ENCODE measurements around the gene PEX5. TPM values are rescaled to one million over a fixed set of nuclear protein-coding genes. Genes with fewer than 3 reads are reported as not detected.
A peak's percentile ranks its signal among the peaks of the same experiment; 100 is the strongest.
"Not testable (repeated sequence)": the region's sequence is repeated elsewhere in the genome, so short reads cannot be mapped to it uniquely, and the experiment has no call there.

Gene PEX5
- total RNA-seq, 2 donors from 2014 or later = 25.4 to 35.2 TPM

DNA sequence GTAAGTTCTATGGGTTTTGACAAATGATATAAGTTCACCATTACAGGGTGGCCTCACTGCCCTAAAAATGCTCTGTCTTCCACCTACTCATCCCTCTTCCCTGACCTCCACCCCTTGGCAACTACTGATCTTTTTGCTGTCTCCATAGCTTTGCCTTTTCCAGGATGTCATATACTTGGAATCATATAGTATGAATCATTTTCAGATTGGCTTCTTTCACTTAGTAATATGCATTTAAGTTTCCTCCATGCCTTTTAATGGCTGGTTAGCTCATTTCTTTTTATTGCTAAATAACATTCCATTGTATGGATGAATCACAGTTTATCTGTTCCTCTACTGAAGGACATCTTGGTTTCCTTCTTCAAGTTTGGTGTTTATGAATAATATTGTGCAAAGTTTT, 14.0 kb upstream of the PEX5 start:
- no peak for ATAC-seq (replicated peaks in 1 of 2)
- H3K4me3 Mint-ChIP-seq = no peak overlapping the region

DNA sequence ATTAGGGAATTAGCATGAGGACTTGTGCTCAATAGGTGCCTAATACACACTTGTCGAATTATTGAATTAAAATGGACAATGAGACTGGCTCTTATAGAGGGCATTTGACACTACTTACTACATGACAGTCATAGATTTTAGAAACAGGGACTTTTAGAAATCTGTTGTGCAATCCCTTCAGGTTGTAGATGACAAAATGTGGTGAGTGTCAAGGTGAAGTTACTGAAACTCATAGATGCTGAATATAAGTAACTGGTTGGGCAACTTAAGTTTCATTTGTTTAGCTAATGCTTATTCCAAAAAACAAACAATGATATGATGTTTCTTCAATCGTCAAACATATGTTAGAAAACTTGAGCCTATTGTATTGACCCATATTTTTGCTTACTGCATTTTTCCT, 12.9 kb upstream of the PEX5 start:
- Mint-ChIP-seq H3K27me3 (ENCODE audit: low read depth) (peaks cover 50% of the 10 kb centered on the region), H3K9me3 (peaks cover 6 to 8% of the 10 kb centered on the region in 2 donors), H3K4me1 (ENCODE audit: low read depth) (no peaks in the 10 kb centered on the region), H3K36me3 (ENCODE audit: insufficient read depth in 2 of 2) (no peaks in the 10 kb centered on the region), H3K4me3 (no peak overlapping the region), H3K27ac (no peak overlapping the region)
- DNase-seq (no peak), ATAC-seq (replicated peaks in 1 of 2) (no peak)

More for the DNA sequence above, 14.0 kb upstream of the PEX5 start:
- H3K36me3 Mint-ChIP-seq (ENCODE audit: insufficient read depth in 2 of 2) = peaks cover 0 to 2% of the 10 kb centered on the region in 2 donors
- no peak overlapping the region for H3K27ac Mint-ChIP-seq
- no peaks in the 10 kb centered on the region for H3K4me1 Mint-ChIP-seq (ENCODE audit: low read depth)
- peaks cover 6 to 10% of the 10 kb centered on the region in 2 donors for H3K9me3 Mint-ChIP-seq
- peaks cover 50% of the 10 kb centered on the region for H3K27me3 Mint-ChIP-seq (ENCODE audit: low read depth)
- DNase-seq = no peak

DNA sequence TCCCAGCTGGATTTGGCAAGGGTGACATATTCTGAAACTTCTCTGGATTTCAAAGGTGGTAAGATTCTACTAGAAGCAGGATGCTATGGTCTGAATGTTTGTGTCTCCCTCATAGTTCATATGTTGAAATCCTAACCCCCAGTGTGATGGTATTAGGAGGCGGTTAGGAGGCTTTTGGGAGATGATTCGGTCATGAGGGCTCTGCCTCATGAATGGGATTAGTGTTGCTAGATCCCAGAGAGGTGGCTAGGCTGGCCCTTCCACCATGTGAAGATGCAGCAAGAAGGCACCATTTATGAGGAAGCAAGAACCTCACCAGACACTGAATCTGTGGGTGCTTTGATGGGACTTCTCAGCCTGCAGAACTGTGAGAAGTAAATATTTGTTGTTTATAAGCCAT, 11.0 kb upstream of the PEX5 start:
- Mint-ChIP-seq H3K4me3 (no peak overlapping the region), H3K27ac (no peak overlapping the region), H3K27me3 (ENCODE audit: low read depth) (peaks cover 40% of the 10 kb centered on the region), H3K4me1 (ENCODE audit: low read depth) (no peaks in the 10 kb centered on the region), H3K36me3 (ENCODE audit: insufficient read depth in 2 of 2) (no peaks in the 10 kb centered on the region), H3K9me3 (peaks cover 2 to 3% of the 10 kb centered on the region in 2 donors)
- no peak for DNase-seq
- ATAC-seq (replicated peaks in 1 of 2) = no peak

DNA sequence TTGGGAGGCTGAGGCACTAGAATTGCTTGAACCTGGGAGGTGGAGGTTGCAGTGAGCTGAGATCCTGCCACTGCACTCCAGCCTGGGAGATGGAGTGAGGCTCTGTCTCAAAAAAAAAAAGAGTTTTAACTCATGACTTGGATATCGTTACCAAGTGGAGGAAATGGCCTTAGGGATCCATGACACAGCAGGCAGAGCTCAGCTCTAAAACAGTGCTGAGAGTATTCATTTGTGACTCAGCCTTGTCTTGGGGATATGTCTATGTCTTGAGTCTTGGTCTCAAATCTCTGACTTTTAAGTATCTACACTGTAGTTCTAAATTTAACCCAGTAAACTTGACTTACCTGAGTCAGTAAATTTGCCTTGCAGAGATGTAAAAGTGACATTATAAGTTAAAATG, 8.8 kb upstream of the PEX5 start:
- no peaks in the 10 kb centered on the region for H3K36me3 Mint-ChIP-seq (ENCODE audit: insufficient read depth in 2 of 2)
- no peaks in the 10 kb centered on the region for H3K9me3 Mint-ChIP-seq
- H3K4me1 Mint-ChIP-seq (ENCODE audit: low read depth) = no peaks in the 10 kb centered on the region
- H3K4me3 Mint-ChIP-seq = no peak overlapping the region
- ATAC-seq (replicated peaks in 1 of 2) = no peak
- no peak for DNase-seq
- H3K27ac Mint-ChIP-seq = no peak overlapping the region
- H3K27me3 Mint-ChIP-seq (ENCODE audit: low read depth) = peaks cover 22% of the 10 kb centered on the region

DNA sequence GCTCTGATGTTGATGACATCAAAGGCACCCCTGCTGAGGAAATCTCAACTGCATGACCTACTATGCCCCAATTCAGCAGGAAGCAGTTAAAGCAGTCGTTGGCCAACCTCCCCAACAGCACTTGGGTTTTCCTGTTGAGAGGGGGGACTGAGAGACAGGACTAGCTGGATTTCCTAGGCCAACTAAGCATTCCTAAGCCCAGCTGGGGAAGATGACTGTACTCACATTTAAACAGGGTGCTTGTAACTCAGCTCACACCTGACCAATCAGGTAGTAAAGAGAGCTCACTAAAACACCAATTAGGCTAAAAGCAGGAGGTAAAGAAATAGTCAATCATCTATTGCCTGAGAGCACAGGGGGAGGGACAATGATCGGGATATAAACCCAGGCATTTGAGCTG, 3.4 kb upstream of the PEX5 start:
- DNase-seq; H3K4me3 Mint-ChIP-seq; H3K27me3 Mint-ChIP-seq (ENCODE audit: low read depth); ATAC-seq (replicated peaks in 1 of 2); H3K36me3 Mint-ChIP-seq (ENCODE audit: insufficient read depth in 2 of 2); H3K9me3 Mint-ChIP-seq; H3K27ac Mint-ChIP-seq: not testable (repeated sequence)
- H3K4me1 Mint-ChIP-seq (ENCODE audit: low read depth) = peaks cover 20% of the 10 kb centered on the region

DNA sequence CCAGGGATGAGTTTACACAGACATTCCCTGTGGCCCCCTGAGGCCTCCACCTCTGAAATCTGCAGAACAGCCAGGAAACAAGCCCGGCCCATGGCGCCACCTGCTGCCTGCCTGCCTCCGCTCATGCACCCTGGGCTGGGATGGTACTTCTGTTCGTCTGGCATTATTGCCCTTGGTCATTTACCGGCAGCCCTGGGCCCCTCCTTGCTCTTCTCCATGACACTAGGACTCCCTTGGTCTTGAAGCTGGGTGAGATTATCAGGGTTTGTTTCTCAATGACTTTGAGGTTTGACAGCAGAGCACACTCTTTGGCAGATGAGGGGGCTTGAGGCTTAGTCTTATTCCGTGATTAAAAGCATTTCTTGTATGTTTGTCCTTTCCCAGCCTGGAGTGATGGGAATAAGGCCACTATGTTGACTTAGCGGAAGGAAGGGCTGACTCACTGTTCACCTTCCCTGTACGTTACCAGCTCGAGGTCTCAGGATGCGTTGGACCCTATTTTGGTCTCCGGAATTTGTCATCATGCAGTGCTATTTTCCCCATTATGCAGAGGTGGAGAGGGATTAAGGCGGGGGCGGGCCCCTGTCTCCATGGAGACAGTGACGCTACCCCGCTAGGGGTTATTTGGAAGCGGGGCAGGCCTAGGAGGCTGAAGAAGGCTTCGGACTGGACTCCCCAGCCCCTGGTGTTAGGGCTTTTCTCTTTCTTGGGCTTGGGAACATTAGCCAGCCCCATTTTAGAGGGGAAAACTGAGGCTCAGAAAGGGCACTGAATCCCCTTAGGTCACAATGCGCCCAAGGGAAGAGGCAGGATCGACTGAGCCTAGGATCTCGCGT, 706 bp upstream of the PEX5 start:
- Mint-ChIP-seq H3K27ac (peak overlapping the region; percentile 90), H3K9me3 (no peaks in the 10 kb centered on the region), H3K4me1 (ENCODE audit: low read depth) (peaks cover 38% of the 10 kb centered on the region), H3K4me3 (peak overlapping the region; percentile 90 to 96), H3K27me3 (ENCODE audit: low read depth) (no peaks in the 10 kb centered on the region), H3K36me3 (ENCODE audit: insufficient read depth in 2 of 2) (peaks cover 0 to 14% of the 10 kb centered on the region in 2 donors)
- ATAC-seq (replicated peaks in 1 of 2) (peak; percentile 56 to 57), DNase-seq (peak; percentile 78 to 79)

DNA sequence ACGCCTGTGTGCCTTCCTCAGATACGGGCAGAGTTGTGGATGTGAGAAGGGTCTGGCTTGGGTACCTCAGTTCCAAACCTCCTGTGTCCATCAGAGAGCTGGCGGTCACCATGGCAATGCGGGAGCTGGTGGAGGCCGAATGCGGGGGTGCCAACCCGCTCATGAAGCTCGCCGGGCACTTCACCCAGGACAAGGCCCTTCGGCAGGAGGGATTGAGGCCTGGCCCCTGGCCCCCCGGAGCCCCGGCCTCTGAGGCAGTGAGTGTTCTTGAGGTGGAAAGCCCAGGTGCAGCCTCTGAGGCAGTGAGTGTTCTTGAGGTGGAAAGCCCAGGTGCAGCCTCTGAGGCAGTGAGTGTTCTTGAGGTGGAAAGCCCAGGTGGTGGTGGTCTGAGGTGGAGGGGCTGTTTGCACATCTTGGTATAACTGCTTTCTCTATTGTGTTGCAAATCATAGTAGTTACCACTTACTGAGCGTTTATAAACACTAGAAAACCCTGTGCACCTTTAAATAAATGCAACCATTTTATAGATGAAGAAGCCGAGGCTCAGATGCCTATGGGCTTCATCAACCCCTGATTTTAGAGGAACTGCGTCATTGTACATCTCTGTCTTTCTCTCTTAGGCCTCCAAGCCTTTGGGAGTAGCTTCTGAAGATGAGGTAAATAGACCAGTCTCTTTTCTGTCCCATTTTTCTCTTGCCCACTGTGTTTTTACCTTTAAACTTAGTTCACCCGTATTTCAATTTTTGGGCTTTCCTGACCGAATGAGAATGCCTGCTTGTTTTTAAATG, 976 bp downstream of the PEX5 start:
- DNase-seq = peak; percentile 19 to 23
- no peak for ATAC-seq (replicated peaks in 1 of 2)
- H3K36me3 Mint-ChIP-seq (ENCODE audit: insufficient read depth in 2 of 2) = peaks cover 0 to 14% of the 10 kb centered on the region in 2 donors
- H3K27me3 Mint-ChIP-seq (ENCODE audit: low read depth) = no peaks in the 10 kb centered on the region
- peak overlapping the region; percentile 47 for H3K27ac Mint-ChIP-seq
- peak overlapping the region; percentile 87 to 96 for H3K4me3 Mint-ChIP-seq
- no peaks in the 10 kb centered on the region for H3K9me3 Mint-ChIP-seq
- peaks cover 47% of the 10 kb centered on the region for H3K4me1 Mint-ChIP-seq (ENCODE audit: low read depth)

DNA sequence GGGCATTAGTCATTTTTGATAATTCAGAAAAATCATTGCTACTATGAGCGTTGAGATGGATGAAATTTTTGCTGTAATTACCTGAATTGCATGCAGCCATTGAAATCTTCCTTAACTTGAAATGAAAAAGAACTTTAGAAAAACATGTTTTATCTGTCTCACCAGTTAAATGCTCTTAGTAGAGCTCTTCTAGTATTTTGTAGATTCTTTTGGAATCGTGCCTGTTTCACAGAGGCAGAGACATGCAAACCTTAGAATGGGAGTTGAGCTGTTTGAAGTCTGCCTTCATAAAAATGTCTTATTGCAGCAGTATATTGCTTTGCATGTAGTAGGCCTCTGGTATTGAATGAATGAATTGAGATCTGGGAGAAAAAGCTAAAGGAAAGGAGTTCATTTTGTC, 4.2 kb downstream of the PEX5 start:
- no peak for ATAC-seq (replicated peaks in 1 of 2)
- peaks cover 41% of the 10 kb centered on the region for H3K4me1 Mint-ChIP-seq (ENCODE audit: low read depth)
- no peaks in the 10 kb centered on the region for H3K27me3 Mint-ChIP-seq (ENCODE audit: low read depth)
- peaks cover 0 to 19% of the 10 kb centered on the region in 2 donors for H3K36me3 Mint-ChIP-seq (ENCODE audit: insufficient read depth in 2 of 2)
- H3K27ac Mint-ChIP-seq = no peak overlapping the region
- no peak for DNase-seq
- no peaks in the 10 kb centered on the region for H3K9me3 Mint-ChIP-seq
- no peak overlapping the region for H3K4me3 Mint-ChIP-seq

DNA sequence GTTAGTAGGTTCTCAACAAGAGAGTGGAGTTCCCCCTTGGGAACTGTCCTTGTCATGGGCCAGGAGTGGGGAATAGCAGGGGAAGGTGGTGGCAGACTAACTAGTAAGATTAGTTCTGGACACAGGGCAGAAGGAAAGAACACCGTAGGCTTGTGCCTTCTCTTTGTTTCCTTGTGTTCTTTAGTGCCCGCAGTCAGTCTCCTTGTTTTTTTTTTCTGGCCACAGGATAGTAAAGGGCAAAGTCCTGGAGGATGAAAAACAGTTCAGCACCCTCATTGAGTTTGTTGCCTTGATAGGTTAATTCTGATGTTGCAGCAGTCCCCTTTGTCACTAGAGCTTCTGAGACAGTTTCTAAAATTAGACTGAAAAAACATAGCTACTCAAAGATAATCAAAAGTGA, 8.4 kb downstream of the PEX5 start:
- ATAC-seq (replicated peaks in 1 of 2) (no peak), DNase-seq (no peak)
- peaks cover 11% of the 10 kb centered on the region for H3K4me1 Mint-ChIP-seq (ENCODE audit: low read depth)
- H3K9me3 Mint-ChIP-seq = no peaks in the 10 kb centered on the region
- H3K4me3 Mint-ChIP-seq = no peak overlapping the region
- H3K27me3 Mint-ChIP-seq (ENCODE audit: low read depth) = no peaks in the 10 kb centered on the region
- H3K36me3 Mint-ChIP-seq (ENCODE audit: insufficient read depth in 2 of 2) = peaks cover 2 to 11% of the 10 kb centered on the region in 2 donors
- no peak overlapping the region for H3K27ac Mint-ChIP-seq

DNA sequence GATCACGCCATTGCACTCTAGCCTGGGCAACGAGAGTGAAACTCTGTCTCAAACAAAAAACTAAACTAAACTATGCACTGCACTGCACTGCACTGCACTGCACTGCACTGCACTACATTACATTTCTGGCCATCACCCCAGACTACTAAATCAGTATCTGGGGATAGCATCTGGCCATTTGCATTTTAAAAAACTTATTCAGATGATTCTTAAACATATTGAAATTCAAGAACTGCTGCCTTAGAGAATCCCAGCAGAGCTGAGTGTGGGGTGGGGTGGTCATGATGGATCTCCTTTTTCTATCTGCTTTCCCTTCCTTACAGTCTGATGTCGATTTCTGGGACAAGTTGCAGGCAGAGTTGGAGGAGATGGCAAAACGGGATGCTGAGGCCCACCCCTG, 13.6 kb downstream of the PEX5 start:
- no peaks in the 10 kb centered on the region for H3K9me3 Mint-ChIP-seq
- no peak overlapping the region for H3K27ac Mint-ChIP-seq
- no peaks in the 10 kb centered on the region for H3K4me1 Mint-ChIP-seq (ENCODE audit: low read depth)
- H3K36me3 Mint-ChIP-seq (ENCODE audit: insufficient read depth in 2 of 2) = peaks cover 6 to 23% of the 10 kb centered on the region in 2 donors
- no peak overlapping the region for H3K4me3 Mint-ChIP-seq
- DNase-seq (no peak), ATAC-seq (replicated peaks in 1 of 2) (no peak)
- no peaks in the 10 kb centered on the region for H3K27me3 Mint-ChIP-seq (ENCODE audit: low read depth)

DNA sequence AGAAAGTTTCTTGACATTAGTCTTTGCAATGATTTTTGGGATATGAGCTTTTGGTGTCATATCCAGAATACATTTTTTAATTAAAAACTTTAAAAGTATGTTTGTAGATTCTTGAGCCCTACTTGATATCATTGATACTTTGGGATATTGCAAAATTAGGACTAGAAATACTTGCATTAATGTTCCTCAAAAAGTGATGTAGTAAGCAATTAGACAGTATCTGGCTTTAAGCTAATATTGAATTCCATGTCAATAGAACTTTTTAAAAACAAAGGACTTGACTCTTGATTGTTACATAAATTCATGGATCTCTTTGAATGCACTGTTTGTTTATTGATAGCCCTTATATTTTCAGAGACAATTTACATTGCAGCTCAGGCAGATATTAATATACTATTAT, 15.6 kb downstream of the PEX5 start:
- no peaks in the 10 kb centered on the region for H3K9me3 Mint-ChIP-seq
- ATAC-seq (replicated peaks in 1 of 2) = no peak
- H3K4me1 Mint-ChIP-seq (ENCODE audit: low read depth) = no peaks in the 10 kb centered on the region
- H3K27me3 Mint-ChIP-seq (ENCODE audit: low read depth) = no peaks in the 10 kb centered on the region
- DNase-seq = no peak
- H3K4me3 Mint-ChIP-seq = no peak overlapping the region
- H3K27ac Mint-ChIP-seq = no peak overlapping the region
- peaks cover 16 to 39% of the 10 kb centered on the region in 2 donors for H3K36me3 Mint-ChIP-seq (ENCODE audit: insufficient read depth in 2 of 2)

DNA sequence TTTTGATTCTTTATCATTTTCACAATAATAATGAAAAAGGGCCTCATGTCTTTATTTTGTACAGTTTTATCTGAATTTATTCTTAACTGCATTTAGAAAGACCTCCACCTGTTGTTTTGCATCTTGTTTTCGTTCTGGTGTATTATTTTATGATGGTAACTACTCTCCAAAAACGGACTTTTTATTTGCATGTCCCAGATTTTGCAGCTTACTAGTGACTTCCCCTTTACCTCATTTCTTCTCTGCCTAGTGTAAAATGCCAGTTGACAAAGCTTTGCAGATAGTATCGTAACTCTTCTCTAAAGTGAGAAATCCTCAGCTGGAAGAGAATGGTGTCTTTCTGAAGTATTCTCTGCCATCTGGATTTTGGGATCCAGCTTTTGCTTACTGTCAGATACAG, 17.2 kb downstream of the PEX5 start:
- H3K27me3 Mint-ChIP-seq (ENCODE audit: low read depth) = no peaks in the 10 kb centered on the region
- H3K4me3 Mint-ChIP-seq = no peak overlapping the region
- H3K9me3 Mint-ChIP-seq = peaks cover 0 to 2% of the 10 kb centered on the region in 2 donors
- no peak overlapping the region for H3K27ac Mint-ChIP-seq
- peaks cover 27 to 52% of the 10 kb centered on the region in 2 donors for H3K36me3 Mint-ChIP-seq (ENCODE audit: insufficient read depth in 2 of 2)
- DNase-seq (no peak), ATAC-seq (replicated peaks in 1 of 2) (no peak)
- no peaks in the 10 kb centered on the region for H3K4me1 Mint-ChIP-seq (ENCODE audit: low read depth)

DNA sequence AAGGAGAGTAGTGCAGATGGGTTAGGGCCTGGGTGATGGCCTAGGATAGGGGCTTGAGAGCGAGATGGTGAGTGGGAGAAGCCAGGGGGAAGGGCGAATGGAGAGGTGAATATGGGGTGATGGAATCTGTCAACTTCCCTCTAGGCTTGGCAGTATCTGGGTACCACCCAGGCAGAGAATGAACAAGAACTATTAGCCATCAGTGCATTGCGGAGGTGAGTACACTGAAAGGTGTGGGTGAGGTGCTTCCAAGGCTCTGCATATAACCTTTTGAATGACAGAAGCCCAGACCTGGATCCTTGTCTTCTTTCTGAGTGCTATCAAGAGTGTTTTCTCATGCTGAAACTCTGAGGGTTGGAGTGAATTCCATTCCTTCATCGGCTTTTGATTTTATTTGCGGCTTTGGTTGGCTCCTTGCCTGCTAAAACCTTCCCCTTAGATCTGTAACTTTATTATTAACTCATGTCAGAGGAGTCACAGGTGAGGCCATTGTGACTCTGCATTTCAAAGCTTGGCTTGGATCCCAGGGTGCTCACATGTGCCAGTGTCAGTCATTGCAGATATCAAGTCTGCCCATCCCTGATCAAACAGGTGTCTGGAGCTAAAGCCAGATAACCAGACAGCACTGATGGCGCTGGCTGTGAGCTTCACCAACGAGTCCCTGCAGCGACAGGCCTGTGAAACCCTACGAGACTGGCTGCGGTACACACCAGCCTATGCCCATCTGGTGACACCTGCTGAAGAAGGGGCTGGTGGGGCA, 18.6 kb downstream of the PEX5 start:
- DNase-seq = no peak
- peaks cover 0 to 4% of the 10 kb centered on the region in 2 donors for H3K9me3 Mint-ChIP-seq
- no peaks in the 10 kb centered on the region for H3K27me3 Mint-ChIP-seq (ENCODE audit: low read depth)
- H3K4me1 Mint-ChIP-seq (ENCODE audit: low read depth) = no peaks in the 10 kb centered on the region
- ATAC-seq (replicated peaks in 1 of 2) = no peak
- no peak overlapping the region for H3K27ac Mint-ChIP-seq
- H3K4me3 Mint-ChIP-seq = no peak overlapping the region
- peaks cover 28 to 60% of the 10 kb centered on the region in 2 donors for H3K36me3 Mint-ChIP-seq (ENCODE audit: insufficient read depth in 2 of 2)

Measured in activated T-cell treated with anti-CD3 and anti-CD28 coated beads, Interleukin-2, amount 50 U/mL, for 72 hours (primary cell).